ENCODE results near the gene GPR62.
"Not testable (repeated sequence)": the region's sequence is repeated elsewhere in the genome, so short reads cannot be mapped to it uniquely, and the experiment has no call there.

Gene GPR62

DNA sequence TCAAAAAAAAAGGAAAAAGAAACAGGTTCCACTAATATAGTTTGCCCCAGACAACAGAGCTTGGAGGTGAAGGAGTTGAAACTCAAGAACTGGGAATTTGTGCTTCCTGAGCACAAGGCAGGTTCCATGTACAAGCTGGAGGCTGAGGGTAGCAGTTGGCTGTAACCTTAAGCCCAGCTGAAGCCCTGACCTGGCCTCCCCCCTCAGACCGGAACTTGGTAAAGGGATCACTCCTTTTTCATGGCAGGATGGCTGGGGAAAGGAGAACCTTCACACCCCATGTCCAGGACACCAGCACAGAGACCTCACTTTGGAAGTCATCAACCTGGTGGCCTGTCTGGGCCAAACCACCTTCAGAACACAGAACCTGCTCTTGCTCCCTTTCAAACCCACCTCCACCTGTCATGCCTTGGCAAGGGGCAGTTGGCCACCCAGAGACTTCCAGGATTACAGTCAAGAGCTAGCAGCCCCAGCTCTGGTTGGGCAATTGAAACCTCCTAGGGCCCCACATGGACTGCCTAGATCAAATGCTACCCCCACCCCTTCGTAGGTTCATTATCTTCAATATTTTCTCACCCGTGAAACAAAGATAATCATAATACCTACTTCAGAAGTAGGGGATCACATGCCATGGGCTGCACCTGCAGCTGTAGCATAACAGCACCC is 37.0 kb downstream of the GPR62 start:
- no peak for DNase-seq (ENCODE audit: low read depth)

DNA sequence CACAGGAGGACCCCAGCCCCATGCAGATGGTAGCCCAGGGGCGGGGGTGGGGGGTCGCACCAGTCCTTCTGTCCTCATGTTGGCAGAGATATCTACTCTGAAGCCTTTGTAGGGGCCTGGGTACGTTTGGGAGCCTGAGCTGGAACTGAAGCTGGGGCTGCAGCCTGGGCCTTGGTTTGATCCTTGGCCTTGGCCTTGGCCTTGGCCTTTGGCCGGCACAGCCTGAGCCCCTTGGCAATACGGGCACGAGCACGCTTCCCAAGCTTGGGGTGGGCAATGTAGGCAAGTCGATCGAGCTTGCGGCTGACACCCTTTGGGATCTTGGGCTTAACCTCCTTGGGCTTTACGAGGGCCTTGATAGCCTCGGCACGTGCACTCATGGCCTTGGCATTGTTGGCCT is 38.5 kb downstream of the GPR62 start:
- DNase-seq (ENCODE audit: low read depth), result not testable (repeated sequence)

DNA sequence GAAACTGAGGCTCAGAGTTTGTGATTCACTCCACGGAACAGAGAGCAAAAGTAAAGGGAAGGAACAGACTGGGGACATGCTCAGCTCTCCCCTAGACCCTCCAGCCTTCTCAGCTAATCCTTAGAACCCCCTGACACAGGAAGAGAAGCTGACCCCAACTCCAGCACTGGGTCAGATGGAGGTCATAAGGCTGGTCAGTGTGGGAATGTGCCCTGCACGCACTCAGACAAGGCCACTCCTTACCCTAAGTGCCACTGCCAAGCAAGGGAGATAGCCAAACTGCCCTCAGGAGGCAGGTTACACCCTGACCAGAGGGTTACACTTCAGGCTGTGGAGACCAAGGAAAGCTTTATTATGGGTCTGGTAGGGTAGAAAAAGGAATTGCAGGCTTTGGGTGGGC is 39.3 kb downstream of the GPR62 start:
- no peak for DNase-seq (ENCODE audit: low read depth)

DNA sequence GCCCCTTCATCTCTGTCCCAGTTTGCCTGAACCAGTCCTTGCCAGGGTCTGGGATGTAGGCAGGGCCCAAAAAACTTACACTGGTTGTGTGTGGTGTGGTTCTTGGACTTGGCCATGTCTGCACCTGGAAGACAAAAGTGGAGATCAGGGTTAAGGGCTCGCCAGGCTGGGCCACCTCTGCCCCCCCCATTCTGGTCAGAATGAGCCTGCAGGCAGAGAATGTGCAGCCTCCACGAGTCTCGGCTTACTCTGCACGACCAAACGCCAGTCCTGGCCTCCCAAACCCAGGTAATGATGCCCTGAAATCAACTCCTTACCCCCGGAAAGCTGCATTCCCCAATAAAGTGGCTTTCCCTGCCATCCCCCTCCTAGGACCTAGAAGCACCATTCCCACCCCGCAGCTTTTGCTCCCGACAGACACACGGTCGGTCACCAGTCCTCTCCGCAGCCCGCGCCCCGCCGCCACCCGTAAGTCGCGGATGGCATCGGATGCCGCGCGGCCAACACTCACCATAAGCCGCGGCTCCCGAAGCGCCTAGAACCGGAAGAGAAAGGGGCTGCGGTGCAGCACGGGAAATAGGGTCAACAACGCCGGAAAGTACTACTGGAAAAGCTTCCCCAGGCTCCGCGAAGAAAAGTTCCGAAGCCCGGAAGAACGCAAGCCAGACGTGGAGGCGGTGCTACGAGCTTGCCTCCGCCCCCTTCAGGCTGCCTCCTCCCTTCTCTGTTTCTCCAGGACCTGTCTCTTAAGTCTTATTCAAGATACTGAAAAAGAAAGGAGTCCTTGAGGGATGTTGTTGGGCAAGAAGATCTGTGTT is 40.4 kb downstream of the GPR62 start, which contains the start of gene RPL29:
Gene RPL29 (minus strand): TSS at position 550 of the 818 bp plus-strand sequence. CDS start 434 bp downstream, at position 116.
- peak; percentile 96 for DNase-seq (ENCODE audit: low read depth)

DNA sequence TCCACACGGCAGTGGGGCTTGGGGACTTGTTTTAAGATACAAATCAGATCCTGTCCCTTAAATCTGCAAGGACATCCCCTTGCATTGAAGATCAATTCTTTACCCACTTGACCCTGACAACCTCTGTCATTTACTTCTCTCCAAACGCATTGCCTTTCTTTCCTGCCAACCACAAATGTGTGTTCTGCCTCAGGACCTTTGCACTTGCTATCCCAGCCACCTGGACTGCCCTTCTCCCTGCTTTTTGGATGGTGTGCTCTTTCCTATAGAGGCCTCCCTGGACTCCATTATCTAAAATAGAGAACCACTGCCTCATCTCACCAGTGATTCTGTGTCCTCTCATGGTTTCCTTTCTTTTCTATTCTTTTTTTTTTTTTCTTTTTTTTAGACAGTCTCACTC is 42.0 kb downstream of the GPR62 start:
- DNase-seq (ENCODE audit: low read depth), result no peak

DNA sequence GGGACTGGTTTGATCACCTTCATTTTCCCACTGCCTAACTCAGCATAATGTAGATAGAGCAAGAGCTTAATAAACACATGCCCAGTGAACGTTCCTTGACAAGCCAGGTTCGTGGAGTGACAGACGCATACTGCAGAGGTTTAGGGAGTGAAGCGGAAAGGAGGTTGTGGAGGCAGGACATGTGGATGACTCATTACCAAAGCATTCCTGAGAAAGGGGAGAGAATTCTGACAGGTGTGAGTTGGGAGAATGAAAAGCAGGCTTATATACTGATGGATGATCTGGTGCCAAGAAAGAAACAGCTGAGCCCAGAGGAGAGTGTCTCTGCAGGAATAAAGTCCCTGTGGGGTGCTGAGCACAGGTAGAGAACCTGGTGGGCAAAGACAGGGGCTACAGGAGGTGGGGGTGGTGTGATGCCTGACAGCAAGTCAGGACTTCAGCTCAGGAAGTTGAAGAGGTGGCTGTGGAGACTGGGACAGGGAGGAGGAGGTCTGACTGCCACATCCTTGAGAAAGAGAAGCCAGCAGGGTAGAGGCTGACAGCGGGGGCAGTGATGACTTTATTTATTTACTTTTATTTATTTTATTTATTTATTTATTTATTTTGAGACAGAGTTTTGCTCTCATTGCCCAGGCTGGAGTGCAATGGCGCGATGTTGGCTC is 42.9 kb downstream of the GPR62 start:
- no peak for DNase-seq (ENCODE audit: low read depth)

DNA sequence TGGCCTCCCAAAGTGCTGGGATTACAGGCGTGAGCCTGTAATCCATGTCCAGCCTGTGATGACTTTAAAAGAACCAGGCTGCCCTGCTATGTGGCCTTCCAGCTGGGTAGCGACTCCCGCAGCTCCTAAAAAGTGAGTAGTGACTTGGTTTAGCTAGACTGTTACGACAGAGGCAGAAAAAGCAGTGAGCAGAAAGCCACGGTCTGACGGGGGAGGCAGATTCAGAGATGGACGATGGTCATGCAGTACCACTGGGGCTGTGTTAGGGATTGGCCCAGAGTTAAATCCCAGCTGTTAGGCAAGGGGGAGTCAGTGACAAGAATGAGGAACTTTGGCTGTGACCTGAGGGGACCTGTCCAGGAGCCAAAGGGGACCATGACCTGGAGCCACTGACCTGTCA is 43.6 kb downstream of the GPR62 start:
- no peak for DNase-seq (ENCODE audit: low read depth)

DNA sequence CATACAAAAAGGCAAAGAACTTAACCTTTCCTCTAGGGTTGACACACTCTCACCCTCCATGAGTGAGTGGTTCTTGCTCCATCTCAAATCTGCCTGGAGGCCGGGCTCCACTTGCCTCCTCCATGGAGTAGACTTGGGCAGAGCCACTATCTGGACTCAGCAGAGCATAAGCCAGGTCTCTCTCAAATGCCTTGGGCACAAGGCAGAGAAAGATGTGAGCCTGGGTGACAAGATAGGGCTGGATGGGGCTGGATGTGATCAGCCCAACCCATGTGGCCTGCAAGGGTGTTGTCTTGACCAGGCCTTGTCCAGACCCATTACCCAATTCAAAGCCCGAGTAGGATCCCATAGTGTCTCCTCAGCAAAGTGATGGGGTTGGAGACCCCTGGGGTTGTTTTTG is 44.7 kb downstream of the GPR62 start:
- DNase-seq (ENCODE audit: low read depth), result no peak

DNA sequence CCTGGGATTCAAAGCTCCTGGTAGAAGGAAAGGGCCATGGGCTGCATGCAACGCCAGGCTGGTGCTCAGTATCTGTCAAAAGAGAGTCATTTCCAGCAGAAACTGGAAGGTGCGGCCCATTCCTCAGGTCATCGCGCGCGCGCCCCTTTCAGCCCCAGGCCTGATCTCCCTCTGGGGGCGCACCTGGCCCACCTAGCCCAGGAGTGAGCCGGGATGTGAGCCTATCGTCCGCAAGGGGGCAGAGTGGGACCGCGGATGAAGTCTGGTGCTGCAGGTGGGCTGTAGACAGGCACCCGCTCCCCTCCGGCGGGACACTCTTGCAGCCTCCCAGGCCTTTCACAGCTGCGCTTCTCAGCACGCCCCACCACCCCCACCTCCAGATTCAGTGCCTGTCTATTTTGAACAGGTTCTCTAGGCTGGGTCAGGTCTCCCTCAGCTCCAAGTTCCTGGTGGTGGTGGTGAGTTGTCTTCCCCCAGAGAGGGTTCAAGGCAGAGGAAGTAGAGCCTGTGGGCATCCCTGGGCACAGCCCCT is 46.3 kb downstream of the GPR62 start:
- DNase-seq (ENCODE audit: low read depth), result peak; percentile 69

DNA sequence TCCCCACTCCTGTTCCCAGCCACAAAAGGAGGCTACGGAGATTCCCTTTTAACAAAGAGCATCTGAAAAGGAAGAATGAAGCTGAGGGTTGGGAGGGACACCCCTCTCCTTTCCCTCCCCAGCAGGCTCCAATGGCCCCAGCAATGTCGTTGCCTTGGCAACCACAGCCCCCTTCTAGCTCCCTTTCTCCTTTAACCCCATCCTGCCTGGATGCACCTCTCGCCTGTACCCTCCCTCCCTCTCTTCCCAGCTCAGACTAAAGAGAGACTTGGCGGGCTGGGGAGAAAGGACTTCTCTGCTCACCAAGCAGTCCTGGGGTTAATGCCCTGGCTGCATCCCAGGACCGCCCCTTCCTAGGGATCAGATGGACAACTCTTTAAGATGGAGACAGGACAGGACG is 47.6 kb downstream of the GPR62 start:
- DNase-seq (ENCODE audit: low read depth), result no peak

DNA sequence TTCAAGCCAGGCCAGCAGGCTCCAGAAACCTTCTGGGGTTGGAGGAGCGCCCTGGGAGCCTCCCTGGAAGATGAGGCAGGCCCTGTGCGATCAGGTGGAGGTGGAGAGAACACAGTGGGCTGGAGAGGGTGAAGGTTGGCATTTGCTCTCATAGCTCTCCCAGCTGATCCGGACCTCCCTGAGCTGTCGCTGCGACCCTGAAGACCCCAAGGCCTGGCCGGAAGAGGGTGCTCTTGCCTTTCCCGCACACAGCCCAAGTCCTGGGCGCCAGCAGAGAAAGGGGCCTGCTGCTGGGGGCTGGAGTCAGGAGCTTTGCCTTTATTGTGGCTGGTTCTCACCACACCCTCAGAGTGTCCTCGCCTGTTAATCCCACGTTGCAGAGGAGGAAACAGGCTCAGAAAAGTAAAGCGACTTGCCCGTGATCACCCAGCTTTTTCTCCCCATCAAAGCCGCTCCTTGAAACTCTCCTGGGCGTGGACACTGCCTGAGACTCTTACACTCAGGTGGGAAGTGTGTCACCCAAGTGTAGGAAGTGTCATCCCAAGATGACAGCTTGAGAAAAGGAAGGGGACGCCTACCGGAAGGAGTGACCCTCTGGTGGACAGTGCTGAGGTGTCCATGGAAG is 49.1 kb downstream of the GPR62 start:
- peak; percentile 70 for DNase-seq (ENCODE audit: low read depth)

DNA sequence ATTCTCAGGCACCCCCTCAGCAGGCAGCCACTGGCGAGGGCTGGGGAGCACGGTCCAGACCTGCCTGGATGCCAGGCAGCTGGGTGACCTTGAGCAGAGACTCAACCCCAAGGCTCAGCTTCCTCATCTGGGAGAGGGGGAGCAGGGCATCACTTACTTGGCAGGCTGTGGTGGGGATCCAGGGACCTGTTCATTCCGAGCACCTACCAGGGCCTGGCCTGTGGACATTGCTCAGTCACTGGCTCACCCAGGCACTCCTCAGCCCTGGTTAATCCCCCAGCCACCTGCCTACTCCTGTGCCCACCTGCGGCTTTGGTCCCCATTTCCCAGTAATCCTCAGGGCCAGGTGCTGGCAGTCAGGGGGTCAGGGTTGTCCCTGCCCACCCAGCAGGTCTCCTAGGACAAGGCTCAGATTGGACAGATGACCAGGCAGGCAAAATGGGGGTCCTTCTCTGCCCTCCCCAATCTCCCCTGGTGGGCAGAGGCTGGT is 49.8 kb downstream of the GPR62 start:
- DNase-seq (ENCODE audit: low read depth), result no peak

DNA sequence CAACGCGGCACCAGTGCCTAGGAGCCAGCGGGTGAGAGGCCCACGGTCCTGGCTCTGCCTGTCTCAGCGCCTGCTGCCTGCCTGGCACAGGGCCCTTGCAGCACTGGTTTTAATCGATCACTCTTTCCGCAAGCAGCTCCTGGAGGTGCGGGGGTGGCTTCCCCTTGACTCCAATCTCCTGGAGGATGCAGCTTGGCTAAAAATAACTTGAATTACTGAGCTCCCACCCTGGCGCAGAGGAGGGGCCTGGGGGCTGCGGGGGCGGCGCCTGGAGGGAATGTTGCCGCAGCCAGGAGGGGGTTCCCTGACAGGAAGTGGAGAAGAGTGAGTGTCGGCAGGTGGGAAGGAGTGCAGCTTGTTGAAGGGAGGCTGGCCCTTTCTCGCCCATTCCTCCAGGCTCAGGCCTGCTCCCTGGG is 50.4 kb downstream of the GPR62 start:
- DNase-seq (ENCODE audit: low read depth), result peak; percentile 66

DNA sequence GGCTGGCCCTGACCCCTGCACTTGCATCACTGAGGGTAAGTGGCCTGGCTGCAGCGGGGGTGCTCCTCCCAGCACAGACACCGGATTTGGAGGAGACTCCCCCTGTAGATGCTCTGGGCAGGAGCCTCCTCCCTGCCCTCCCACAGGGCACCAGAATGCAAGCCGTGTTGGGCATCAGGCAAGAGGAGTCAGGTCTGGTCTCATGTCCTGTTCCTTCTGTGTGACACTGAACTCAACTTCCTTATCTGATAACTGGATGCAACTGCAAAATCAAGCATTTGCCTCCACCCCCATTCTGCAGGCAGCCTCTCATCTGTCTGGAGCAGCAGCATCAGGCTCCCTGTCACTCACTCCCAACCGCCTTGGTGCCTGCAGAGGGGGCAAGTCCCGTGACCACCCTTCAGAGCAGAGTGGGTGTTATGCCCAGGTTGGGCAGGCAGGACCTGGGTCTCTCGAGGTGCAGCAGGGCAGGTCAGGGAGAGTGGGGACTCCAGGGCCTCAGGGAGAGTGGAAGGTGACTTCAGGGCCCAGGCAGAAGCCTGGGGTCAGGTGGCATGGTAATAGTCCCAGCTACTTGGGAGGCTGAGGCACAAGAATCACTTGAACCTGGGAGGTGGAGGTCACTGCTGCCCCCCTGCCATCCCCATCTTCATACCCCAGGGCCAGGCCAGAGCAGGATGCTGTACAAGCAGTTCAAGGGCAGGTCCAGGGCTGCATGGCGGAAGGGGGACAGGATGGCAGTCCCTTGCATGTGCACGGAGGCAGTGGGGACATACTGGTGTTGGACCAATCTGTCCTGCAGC is 51.0 kb downstream of the GPR62 start:
- peak; percentile 33 for DNase-seq (ENCODE audit: low read depth)

DNA sequence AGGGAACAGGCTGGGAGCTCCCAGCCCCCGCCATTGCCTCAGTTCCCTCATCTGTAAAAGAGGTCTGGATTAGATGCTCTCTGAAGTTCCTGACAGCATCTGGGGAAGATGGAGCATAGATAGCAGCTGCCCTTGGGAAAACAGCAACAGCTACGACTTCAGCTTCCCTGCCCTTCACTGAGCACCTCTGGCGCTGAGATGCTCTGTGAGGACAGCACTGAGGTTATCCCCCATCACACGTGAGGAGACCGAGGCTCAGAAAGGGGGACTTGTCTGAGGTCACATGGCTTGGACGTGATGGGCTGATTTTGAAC is 51.6 kb downstream of the GPR62 start:
- no peak for DNase-seq (ENCODE audit: low read depth)
